GM18868 (cell line): Measurements from ENCODE around the gene BRI3BP.
"Not testable (repeated sequence)": the region's sequence is repeated elsewhere in the genome, so short reads cannot be mapped to it uniquely, and the experiment has no call there.

Experiments
- ATAC-seq: cut with Tn5 transposase; IDR thresholded peaks from one replicate; pipeline ENCODE4 v1.9.1; 2021; ENCODE audit warnings: mild to moderate bottlenecking, moderate library complexity; ENCODE audit not compliant: unreplicated experiment

Gene BRI3BP

DNA sequence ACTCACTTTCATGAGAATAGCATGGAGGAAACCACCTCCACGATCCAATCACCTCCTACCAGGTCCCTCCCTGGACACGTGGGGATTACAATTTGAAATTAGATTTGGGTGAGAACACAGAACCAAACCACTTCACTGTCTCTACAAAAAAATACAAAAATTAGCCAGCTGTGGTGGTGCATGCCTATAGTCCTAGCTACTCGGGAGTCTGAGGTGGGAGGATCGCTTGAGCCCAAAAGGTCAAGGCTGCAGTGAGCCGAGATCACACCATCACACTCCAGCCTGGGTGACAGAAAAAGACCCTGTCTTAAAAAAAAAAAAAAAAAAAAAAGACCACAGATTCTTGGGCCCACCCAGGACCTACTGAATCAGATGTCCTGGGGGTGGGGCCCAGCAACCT is 28.3 kb downstream of the BRI3BP start:
- no peak for ATAC-seq

DNA sequence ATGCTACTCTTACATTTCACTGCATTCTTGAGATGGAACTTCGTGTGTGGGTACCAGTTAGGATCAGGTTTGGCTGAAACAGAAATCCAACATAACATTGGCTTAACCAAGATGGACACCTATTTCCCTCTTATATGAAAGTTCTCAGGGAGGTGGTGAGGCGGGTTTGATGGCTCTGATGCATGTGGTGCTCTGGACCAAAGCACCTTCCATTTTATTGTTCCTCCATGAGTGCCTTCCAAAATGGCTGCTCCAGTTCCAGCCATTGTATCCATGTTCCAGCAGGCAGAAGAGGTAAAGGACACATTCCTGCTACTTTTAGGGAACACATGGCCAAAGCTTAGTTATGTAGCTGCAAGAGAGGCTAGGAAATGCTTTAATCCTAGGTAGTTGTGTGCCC is 29.6 kb downstream of the BRI3BP start:
- ATAC-seq: no peak

DNA sequence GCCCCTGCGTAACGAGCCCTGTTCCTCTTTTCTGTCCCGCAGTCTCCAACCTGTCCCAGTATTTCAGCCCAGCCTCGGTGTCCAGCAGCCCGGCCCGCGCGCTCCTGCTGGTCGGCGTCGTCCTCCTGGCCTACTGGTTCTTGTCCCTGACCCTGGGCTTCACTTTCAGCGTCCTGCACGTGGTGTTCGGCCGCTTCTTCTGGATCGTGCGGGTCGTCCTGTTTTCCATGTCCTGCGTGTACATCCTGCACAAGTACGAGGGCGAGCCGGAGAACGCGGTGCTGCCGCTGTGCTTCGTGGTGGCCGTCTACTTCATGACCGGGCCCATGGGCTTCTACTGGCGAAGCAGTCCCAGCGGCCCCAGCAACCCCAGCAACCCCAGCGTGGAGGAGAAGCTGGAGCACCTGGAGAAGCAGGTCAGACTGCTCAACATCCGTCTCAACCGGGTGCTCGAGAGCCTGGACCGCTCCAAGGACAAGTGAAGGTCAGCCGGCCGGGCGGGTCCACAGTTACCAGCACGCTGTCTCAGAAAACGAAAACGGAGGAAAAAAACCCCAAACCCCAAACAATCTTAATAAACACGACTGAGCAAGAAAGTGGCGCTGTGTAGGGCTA is 31.6 kb downstream of the BRI3BP start:
- no peak for ATAC-seq

DNA sequence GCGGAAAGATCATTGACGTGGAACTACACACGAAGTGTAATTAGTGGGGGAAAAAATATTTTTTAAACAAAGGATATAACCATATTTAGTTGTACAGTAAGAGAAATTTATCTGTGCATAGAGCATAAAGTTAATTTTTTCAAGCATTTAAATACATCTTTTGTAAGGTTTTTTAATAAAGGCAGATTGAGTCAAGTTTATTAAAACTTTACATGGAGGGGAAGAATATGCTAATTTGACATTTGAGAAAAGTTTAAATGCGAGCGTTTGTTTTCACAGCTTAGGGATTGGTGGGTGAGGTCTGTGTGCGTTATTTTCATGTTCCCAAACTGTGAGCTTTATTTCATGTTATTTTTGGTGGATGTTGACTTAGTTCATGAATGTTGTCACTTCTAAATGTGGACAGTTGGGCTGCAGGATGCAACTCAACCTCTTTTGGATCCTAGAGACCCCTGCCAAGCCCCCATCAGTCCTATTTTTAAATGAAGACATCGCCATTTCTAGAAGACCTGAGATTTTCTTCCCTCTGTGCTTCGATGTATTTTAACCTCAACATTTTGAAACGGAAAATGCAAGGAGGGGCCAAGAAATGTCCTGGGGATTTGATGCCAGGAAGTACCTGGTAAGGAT is 32.3 kb downstream of the BRI3BP start:
- no peak for ATAC-seq

DNA sequence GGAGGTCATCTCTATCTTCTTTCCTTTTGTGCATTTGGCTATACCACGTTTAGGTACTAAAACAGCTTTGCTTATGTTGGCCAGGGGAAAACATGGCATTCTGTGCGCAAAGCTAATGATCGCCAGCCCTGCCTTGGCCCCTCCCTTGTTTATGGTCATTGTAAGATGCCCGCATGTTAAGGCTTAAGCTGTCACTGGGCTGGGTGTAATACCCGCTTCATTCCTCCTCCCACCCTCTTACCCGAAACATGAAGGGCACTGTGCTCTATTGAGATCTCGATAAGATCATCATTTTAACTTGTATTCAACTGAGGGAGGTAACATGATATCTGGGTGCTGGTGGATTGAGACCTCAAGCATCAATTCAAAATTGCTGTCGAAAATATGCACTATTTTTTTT is 34.7 kb downstream of the BRI3BP start:
- ATAC-seq: no peak

DNA sequence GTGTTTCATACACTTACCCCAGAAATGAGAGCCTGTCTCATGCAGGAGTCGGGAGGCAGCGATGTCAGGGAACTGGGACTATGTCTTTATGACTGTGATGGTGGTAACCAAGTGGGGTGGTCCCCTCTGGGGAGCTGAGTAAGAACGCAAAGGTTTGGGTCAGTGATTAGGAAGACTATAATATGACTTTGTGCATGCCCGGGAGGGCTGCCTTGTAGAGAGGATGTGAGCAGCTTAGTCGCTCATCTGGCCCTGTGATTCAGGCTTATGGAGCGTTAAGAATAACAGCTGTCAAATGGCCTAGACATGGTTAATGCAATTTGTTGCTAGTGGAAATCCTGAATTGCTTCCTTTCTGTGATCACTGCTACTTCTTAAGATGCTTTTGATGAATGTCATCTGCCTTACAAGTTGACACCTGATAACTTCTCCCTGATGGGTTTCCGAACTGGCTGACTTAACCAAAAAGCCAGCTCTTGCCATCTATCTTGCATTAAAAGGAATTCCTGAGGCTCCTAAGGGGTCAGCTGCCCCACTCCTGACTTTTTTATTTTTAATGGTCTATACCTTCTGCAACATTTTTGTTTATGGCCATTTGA is 36.4 kb downstream of the BRI3BP start:
- ATAC-seq: peak; percentile 61

DNA sequence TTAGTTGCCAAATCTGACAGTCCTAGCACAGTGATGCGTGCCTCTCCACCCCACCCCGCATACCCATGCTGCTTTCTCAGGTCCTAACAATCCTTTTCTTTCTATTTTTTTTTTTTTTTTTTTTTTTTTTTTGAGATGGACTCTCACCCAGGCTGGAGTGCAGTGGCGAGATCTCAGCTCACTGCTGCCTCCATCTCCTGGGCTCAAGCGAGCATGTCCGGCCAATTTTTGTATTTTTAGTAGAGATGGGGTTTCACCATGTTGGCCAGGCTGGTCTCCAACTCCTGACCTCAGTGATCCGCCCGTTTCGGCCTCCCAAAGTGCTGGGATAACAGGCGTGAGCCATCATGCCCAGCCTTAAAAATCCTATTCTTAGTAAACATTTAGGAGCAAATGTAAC is 38.0 kb downstream of the BRI3BP start:
- not testable (repeated sequence) for ATAC-seq

DNA sequence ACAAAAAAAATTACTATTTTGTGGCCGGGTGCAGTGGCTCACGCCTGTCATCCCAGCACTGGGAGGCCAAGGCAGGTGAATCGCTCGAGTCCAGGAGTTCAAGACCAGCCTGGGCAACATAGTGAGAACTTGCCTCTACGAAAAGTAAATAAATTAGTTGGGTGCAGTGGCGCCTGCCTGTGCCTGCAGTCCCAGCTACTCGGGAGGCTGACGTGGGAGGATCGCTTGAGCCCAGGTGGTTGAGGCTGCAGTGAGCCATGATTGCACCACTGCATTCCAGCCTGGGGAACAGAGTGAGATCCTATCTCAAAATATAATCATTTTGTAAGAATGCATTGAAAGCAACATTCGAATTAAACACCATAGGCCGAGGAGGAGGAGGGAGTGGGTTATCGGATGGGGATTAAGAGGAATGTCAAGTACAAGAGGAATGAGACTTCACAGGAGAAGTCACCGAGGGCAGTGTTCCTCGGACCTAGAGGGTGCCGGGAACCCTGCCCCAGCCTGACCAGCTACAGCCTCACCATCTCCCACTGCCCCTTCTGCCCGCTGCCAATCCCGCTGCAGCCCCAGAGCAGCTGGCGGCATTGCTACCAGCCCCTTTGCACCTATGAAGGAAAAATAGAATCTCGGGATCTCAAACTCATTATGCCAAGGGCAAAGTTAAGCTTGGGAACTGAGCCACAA is 39.2 kb downstream of the BRI3BP start:
- ATAC-seq: no peak

DNA sequence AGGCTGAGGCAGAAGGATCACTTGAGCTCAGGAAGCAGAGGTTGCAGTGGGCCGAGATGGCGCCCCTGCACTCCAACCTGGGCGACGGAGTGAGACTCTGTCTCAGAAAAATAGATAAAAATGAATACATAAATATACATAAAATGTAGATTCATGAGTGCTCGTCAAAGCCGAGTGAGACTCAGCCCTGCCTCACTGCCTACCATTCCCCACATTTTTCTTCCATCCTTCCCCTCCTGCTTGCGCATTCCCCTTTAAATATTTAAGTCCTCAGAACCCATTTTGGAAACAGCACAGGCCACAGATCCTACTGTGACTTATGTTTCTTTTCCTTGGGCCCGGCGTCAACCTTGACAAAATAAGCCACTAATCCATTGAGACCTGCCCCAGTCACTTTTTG is 39.8 kb downstream of the BRI3BP start:
- no peak for ATAC-seq

DNA sequence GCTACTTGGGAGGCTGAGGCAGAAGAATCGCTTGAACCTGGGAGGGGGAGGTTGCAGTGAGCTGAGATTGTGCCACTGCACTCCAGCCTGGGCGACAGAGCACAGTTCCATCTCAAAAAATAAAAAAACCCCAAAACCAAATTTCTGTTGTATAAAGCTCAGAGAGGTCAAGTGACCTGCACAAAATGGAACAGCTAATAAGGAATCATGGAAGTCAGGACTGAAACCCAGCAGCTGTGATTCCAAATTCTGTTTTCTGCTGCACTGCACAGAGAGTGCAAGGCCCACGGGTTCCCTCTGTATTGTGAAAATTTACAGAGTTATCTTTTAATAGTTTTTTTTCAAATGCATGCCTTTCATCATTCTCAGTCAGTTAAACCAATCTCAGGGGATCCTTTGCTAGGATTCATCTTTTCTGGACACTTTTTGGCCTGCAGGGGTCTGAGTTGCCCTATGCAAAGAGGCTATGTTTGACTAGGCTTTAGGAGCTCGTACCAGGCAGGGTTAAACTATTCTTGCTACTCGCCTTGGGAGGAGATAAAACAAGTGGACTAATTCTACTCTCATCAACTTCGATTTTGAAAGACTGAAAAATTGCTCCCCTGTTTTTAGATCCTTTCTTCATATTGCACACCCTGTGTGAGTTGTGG is 45.7 kb downstream of the BRI3BP start:
- no peak for ATAC-seq

DNA sequence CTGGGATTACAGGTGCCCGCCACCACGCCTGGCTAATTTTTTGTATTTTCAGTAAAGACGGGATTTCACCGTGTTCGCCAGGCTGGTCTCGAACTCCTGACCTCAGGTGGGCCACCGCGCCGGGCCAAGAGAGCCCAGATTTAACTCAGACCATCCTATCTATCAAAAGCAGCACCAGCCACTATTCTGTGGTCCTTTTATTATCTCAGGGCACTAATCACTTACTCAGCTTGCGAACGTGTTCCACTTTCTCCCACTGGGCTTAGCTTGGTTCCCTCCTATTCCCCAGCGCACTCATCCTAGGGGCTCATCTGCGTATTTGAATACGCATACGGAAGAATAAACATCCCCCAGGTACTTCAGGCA is 55.6 kb downstream of the BRI3BP start:
- ATAC-seq: no peak

DNA sequence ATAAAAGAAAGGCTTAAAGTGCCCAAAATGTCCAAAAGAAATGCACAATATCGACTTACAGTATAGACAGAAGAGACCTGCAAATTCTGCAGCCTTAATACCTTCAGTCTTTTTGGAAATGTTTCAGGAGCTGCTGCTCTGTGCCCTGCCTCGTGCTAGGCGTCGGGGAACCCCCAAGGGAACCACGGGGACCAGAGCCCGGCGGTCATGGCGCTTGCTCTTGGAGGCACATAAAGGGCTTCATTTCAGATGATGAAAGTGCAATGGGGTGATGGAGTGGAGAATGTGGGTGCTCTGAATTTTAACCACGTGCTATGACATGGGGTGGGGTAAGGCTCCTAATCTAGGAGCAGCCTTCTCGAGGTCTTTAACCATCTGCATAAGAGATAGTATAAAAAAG is 57.0 kb downstream of the BRI3BP start:
- ATAC-seq: no peak

DNA sequence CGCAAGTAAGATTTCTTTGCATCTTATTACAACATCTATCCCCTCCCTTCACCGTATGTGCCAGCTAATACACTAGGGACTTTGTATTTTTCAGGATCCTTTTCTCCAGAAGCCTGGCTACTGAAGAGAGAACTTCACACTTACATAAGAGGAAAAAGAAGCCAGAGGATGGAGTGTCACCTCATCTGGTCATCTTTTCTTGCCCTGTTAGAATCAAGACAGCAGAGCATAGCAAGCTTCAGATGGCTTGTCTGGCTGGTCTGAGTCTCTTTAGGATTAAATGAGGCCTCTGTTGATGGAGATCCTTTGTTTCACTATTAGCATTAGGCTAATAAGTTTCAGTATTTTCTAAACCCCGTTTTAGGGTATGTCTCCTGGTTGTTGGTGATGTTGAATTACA is 57.4 kb downstream of the BRI3BP start:
- ATAC-seq: no peak

DNA sequence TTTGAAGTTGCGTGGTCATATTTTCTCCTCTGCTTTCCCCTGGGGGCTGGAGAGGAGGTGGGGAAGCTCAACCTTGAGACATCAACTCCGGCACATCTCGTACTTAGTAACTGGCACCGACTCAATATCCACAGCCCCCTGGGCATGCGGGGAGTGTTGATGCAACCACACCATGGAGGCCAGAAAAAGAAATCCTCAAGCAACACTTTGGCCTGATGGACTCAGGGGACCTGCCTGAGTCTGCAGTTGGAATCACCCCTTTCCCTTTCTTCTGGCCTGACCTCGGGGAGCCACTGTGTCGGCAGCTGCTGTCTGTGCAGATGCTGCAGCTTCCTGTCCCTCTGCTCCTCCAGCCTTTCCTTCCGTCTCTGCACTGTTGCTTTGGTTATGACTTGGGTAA is 60.4 kb downstream of the BRI3BP start:
- no peak for ATAC-seq

DNA sequence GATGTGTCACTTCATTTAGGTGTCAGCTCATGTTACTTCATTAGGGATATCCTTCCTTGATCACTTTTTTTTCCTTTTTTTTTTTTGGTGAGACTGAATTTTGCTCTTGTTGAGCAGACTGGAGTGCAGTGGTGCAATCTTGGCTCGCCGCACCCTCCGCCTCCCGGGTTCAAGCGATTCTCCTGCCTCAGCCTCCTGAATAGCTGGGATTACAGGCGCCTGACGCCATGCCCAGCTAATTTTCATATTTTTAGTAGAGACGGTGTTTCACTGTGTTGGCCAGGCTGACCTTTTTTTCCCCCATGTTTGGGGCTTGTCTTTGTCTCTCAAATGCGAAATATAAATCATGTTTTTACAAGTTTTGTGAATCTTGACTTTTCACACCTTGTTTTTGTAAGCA is 62.1 kb downstream of the BRI3BP start:
- no peak for ATAC-seq

DNA sequence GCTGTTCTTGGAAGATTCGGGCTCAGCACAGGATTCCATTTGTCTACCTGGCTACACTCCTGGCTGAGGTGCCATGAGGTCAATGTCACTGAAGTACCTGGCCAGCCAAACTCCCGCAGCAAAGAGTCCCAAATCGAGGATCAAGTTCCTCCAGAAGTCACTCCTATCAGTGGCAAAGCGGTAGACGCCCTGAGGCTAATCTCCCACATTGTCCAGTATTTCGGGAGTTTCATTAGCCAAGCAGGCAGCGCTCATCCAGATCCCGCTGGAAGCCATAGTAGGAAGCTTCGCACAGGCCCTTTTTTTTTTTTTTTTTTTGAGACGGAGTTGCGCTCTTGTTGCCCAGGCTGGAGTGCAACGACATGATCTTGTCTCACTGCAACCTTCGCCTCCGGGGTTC is 62.9 kb downstream of the BRI3BP start:
- ATAC-seq: no peak

DNA sequence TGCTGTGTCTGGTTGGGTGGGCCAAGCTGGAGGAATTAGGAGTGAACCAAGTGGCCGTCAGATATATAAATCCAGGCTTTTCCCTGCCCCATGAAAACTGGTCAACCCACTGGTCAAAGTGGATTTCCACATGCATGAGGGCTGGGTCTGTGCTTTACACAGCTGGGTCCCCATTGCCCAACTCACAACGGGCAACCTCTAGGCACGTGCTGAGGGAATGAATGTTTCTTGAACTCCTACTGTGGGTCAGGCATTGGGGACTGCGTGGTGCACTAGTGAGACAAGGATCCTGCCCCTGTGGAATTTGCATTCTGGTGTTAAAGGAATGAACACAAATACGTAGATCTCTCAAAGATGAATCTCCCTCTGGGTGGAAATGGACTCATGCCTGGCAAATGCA is 64.3 kb downstream of the BRI3BP start:
- ATAC-seq: no peak

DNA sequence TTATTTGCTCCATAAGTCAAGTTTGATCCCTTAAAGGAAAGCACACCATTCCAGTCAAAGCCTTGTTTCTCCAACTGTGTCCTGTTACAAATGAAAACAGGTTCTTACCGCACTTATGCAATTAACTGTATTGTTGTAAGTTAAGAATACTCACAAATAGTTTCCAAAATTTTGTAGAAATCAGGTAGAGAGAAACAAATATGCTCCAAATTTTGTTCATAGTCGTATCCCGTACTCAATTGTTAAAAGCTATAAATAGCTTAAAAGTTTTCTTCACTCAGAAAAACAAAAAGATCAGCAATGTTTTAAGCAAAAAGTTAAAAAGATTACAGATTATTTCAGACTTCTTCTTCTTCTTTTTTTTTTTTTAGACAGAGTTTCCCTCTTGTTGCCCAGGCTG is 67.8 kb downstream of the BRI3BP start:
- no peak for ATAC-seq

DNA sequence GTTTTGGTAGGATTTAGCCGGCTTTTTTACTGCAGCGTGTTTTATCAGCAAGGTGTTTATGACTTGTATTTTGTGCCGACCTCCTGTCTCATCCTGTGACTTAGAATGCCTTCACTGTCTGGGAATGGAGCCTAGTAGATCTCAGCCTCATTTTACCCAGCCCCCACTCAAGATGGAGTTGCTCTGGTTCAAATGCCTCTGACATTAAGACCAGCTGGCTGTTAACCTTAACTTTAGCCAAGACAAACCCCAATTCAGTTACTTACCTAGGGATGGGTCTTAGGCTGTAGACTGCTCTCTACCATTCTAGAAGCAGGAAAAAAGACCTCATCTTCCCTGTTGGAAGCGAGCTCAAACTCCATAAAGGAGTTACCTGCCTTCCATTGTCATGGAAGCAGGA is 70.1 kb downstream of the BRI3BP start:
- not testable (repeated sequence) for ATAC-seq

DNA sequence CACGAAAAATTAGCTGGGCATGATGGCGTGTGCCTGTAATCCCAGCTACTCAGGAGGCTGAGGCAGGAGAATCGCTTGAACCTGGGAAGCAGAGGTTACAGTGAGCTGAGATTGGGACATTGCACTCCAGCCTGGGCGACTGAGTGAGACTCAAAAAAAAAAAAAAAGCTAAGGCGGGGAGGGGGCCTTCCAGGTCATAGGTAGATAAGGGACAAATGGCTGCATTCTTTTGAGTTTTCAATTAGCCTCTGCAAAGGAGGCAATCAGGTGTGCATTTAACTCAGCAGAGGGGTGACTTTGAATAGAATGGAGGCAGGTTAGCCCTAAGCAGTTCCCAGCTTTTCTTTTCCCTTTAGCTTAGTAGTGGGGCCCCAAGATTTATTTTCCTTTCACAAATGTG is 71.0 kb downstream of the BRI3BP start:
- ATAC-seq: no peak

DNA sequence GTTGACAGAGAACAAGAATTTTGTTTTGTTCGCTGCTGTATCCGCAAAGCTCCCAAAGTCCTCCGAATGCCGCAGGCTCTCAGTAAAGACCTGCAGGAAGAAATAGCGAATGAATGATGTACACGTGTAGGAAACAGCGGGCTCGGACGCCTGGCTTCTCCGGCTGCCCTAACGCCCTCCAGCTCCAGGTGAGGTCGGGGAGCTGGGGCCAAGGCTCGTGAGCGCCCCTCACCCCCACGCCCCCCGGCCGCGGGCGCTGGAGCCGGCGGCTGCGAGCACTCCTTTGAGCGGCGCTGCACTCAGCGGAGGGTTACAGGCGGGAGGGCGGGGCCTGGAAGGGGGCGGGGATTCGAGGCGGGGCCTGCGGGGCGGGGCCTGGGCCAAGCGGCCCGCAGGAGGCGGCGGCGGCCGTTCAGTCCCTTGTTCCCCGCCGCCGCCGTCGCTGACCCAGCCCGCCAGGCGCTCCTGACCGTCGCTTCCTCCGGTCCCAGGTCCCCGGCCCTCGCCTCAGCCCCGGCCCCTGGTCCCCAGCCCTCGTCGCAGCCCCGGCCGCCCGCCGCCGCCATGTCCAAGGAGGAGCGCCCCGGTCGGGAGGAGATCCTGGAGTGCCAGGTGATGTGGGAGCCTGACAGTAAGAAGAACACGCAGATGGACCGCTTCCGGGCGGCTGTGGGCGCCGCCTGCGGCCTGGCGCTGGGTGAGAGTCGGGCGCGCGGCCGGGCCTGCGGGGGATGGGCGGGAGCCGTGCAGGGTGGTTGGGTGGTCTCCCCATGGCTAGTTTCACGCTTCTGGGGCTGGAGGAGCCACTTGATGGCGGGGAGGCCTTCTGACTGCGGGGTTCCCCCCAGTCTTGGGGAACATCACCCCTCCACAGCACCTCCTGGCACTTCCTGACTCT is 71.8 kb downstream of the BRI3BP start, which contains the start of gene AACS:
Gene AACS (plus strand): TSS at position 415 of the 898 bp plus-strand sequence. CDS start 150 bp downstream, at position 565.
- peak; percentile 90 for ATAC-seq
